ENCODE data around the gene BMP6.
A peak's percentile ranks its signal among the peaks of the same experiment; 100 is the strongest.
"Not testable (repeated sequence)": the region's sequence is repeated elsewhere in the genome, so short reads cannot be mapped to it uniquely, and the experiment has no call there.

BMP6 gene

GRCh38 chr6:7891078-7891872, 165.4 kb downstream of the BMP6 start:
- no peak for DNase-seq

- DNase-seq: not testable (repeated sequence)
Measured at GRCh38 chr6:7892367-7892766, 166.5 kb downstream of the BMP6 start.

GRCh38 chr6:7893342-7893741, 167.4 kb downstream of the BMP6 start:
- no peak for DNase-seq

- no peak for DNase-seq
Measured at GRCh38 chr6:7894262-7895124, 168.6 kb downstream of the BMP6 start.

- DNase-seq: no peak
Measured at GRCh38 chr6:7895125-7895423, 169.2 kb downstream of the BMP6 start.

GRCh38 chr6:7896465-7896987, 170.6 kb downstream of the BMP6 start:
- DNase-seq: no peak

- DNase-seq: no peak
Measured at GRCh38 chr6:7897461-7898192, 171.7 kb downstream of the BMP6 start.

GRCh38 chr6:7898193-7898586, 172.3 kb downstream of the BMP6 start:
- not testable (repeated sequence) for DNase-seq

GRCh38 chr6:7899101-7899888, 173.4 kb downstream of the BMP6 start:
- DNase-seq: peak; percentile 8

GRCh38 chr6:7899889-7900213, 174.0 kb downstream of the BMP6 start:
- no peak for DNase-seq

GRCh38 chr6:7900621-7901020, 174.7 kb downstream of the BMP6 start:
- DNase-seq: no peak

GRCh38 chr6:7901056-7901455, 175.2 kb downstream of the BMP6 start:
- DNase-seq: no peak

GRCh38 chr6:7901780-7902179, 175.9 kb downstream of the BMP6 start:
- no peak for DNase-seq

GRCh38 chr6:7902221-7902620, 176.3 kb downstream of the BMP6 start:
- DNase-seq: no peak

- no peak for DNase-seq
Measured at GRCh38 chr6:7902867-7903266, 177.0 kb downstream of the BMP6 start.

GRCh38 chr6:7903673-7904072, 177.8 kb downstream of the BMP6 start:
- DNase-seq: no peak

- DNase-seq: no peak
Measured at GRCh38 chr6:7904654-7905319, 178.9 kb downstream of the BMP6 start.

- DNase-seq: no peak
Measured at GRCh38 chr6:7905416-7905815, 179.5 kb downstream of the BMP6 start.

- DNase-seq: no peak
Measured at GRCh38 chr6:7906741-7907140, 180.8 kb downstream of the BMP6 start.

- DNase-seq: no peak
Measured at GRCh38 chr6:7907159-7907558, 181.3 kb downstream of the BMP6 start.

GRCh38 chr6:7909323-7910276, 183.7 kb downstream of the BMP6 start:
- peak; percentile 56 for DNase-seq
